Esophagus muscularis mucosa (tissue), 4 donors: Measurements from ENCODE around the gene KCNJ12.
"Not testable (repeated sequence)": the region's sequence is repeated elsewhere in the genome, so short reads cannot be mapped to it uniquely, and the experiment has no call there.

ENCODE experiments used
- EP300 ChIP-seq: sonication (generic); formaldehyde crosslinking; IDR thresholded peaks from one replicate; pipeline ENCODE4 v1.6.1; 2017; ENCODE audit warnings: antibody characterized with exemption
- POLR2A ChIP-seq: fragments of 450-650 bp; IDR thresholded peaks from one replicate; pipeline ENCODE4 v1.6.1; 2017; ENCODE audit warnings: antibody characterized with exemption, moderate library complexity, mild to moderate bottlenecking, low read depth
- POLR2AphosphoS5 ChIP-seq, 2 donors: sonication (generic); formaldehyde crosslinking; IDR thresholded peaks; one replicate each; pipeline ENCODE4 v1.6.1; 2017; ENCODE audit warnings: antibody characterized with exemption in 2 of 2
- TF ChIP-seq, protein P1 (sequence below), 3 experiments: fragments of 200-600 bp in 2 of 3; fragments of 450-650 bp in 1 of 3; sonication (generic) in 2 of 3; IDR thresholded peaks; one replicate each; pipeline ENCODE4 v1.5.1; 2017 to 2019; ENCODE audit warnings: antibody characterized with exemption in 3 of 3, mild to moderate bottlenecking in 2 of 3, moderate library complexity in 1 of 3

GRCh38 chr17:21346651-21347250 is 29.4 kb upstream of the KCNJ12 start:
- TF ChIP-seq POLR2A; EP300; POLR2AphosphoS5 (IDR thresholded peaks at IDR 0.05): not testable (repeated sequence)
- TF ChIP-seq, protein P1, sequence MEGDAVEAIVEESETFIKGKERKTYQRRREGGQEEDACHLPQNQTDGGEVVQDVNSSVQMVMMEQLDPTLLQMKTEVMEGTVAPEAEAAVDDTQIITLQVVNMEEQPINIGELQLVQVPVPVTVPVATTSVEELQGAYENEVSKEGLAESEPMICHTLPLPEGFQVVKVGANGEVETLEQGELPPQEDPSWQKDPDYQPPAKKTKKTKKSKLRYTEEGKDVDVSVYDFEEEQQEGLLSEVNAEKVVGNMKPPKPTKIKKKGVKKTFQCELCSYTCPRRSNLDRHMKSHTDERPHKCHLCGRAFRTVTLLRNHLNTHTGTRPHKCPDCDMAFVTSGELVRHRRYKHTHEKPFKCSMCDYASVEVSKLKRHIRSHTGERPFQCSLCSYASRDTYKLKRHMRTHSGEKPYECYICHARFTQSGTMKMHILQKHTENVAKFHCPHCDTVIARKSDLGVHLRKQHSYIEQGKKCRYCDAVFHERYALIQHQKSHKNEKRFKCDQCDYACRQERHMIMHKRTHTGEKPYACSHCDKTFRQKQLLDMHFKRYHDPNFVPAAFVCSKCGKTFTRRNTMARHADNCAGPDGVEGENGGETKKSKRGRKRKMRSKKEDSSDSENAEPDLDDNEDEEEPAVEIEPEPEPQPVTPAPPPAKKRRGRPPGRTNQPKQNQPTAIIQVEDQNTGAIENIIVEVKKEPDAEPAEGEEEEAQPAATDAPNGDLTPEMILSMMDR (IDR thresholded peaks at IDR 0.05): not testable (repeated sequence)
